Stimulated activated CD4-positive, alpha-beta T cell treated with anti-CD3 and anti-CD28 coated beads, Interleukin-4, amount 100 ng/mL, for 1 hour (primary cell): ENCODE data around the gene ZBED2.
A peak's percentile ranks its signal among the peaks of the same experiment; 100 is the strongest.

Experiments
- DNase-seq: peaks from one replicate; pipeline ENCODE4 v3.0.0-alpha.2; 2020

ZBED2 gene

DNA sequence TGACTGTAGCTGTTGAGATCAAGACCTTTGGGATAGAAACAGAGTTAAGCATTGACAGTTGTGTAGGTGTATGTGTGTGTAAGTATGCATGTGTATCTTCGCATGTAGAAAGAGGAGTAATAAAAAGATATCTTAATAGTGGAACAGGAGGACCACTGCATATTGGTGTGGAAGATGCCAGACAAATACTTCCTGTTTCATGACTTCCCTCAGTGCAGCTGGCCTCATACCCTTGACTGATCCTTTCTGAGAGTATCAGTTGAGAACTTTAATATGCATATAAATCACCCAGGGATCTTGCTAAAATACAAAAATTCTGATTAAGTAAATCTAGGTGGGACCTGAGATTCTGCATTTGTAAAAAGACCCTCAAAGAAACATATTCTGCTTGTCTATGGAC is 8.5 kb upstream of the ZBED2 start:
- no peak for DNase-seq

DNA sequence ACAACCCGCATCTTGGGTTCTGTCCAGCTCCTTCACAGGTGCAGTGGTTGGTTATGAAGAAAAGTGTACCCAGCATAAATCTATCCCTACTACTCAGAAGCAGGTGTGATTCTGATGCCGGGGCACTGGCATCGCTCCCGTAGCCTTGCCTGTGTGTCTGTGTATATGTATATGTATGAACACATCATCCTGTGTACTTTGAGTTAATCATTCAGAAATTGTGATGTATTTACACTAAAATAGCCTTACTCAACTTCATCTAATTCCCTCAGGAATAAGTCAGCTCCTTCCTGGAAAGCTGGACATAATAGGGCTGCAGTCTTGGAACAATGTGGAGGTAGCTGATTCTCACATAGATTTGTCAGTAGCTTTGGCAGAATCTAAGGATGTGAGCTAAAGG is 6.7 kb upstream of the ZBED2 start:
- no peak for DNase-seq

DNA sequence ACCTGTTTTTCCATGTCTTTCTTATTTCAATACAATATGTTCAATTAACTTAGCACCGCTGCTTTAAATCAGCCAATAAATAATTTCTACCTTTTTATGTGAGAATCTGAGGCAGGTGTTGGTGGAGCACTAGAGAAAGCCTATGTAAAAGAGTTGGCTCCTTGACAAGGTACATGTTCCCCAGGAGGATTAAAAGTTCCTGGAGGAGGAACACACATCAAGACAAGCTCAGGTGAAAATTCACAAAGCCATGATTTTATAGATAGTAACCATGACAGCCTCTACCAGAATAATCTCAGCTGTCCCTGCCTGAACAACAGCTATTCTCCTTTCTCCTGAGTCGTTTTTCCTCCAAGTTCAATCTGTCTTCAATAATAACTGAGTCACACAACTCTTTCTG is 3.4 kb upstream of the ZBED2 start:
- no peak for DNase-seq

DNA sequence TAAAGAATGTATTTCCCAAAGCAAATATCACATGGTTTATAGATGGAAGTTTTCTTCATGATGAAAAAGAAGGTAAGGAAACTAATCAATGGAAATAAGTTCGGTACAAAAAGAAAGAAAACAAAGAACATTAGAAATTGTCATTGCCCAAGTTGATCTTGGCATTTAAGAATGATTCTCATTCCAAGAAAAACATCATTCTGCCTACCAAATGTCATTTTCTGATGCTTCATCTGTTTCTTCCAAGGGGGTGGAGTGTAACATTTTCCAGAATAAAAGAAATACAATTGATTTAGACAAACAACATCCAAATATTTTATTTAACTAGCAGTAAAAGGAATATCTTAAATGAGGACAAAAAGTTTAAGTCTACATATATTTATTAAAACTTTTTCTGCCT is 3.0 kb upstream of the ZBED2 start:
- no peak for DNase-seq

DNA sequence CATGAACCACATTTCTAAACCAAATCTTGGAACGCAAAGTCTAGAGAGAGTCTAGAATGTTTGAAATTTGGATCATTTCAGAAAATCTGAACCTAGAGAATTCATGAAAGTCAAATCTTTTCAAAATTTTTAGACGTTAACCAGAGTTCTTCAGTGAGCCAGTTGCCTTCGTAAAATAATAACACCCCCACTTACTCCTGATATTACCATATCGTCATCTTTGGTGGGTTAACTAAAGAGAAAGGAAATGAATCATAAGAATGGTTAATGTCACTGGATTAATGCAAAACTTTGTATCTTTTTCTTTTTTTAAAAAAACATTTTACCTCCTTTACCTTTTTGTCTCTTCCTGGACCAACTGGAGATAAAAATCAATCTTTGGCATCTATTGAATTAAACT is 1.2 kb upstream of the ZBED2 start:
- DNase-seq = no peak

DNA sequence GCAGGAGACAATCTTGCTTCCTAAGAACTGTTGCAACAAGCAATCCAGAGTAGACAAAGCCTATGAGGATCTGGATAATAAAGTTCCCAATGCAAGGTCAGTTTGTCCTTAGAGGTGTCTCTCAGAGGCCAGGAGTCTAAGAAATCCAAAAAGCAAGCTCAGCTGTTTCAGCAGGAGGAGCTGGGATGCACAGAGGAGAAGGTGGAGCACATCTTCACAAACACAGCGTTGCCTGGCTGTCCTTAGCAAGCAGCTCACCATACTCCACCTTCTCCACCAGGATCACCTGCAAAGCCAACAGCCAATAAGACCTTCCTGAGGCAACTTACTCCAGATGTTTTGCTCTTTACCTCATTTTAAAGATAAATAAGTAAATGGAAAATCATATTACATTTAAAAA is 365 bp downstream of the ZBED2 start:
- DNase-seq = no peak

DNA sequence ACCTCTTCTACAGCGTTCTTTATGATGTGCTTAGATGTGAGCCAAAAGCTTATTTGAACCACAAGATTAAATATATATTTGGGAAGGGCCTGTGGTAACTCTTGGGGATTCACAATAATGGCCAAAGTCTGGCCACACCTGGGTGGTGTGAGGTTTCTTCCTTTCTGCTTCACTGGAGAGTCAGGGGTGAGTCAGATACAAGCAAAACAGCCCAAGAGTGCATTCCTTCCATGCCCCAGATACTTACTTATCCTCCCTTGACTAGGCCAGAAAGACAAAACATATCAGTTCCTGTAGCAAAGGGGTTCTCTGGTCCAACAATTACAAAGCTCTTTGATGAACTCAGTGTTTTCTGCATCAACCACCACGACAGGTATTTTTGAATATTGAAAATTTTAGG is 941 bp downstream of the ZBED2 start:
- no peak for DNase-seq

DNA sequence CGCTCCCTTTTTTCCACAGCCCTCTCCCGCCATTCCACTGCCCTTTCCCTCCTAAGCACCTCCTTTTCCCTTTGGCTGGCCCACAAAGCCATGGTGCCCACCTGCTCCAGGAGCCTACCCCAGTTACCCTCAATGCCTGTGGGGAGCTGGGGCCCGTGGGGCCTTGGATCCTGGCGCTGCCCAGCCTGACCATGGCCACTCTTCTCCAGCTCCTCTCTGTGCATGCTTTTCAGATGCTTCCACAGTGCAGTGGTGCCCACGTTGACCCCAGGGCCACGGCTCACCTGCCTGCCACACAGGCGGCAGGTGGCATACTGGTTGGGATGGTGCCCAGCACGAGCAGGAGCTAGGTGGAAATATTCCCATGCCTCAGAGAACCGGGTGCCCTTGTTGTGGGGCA is 1.5 kb downstream of the ZBED2 start:
- DNase-seq = no peak

DNA sequence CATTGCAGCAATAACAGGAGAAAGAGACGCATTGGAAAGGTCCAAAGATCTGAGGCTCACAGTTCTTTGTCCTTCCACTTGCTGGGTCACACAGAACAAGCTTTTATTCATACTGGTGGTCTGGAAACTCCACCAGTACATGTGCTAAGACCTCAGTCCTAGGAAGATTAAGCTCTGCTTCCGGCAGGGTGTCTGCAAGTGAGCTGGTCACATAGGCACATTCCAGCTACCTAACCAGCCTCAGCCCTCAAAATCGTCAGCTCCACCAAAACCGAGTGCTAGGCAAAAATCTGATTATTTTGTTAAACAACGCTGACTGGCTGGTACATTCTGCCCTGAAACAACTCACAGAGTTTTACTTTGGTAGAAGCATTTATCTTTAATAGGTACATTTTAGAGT is 2.2 kb downstream of the ZBED2 start:
- no peak for DNase-seq

DNA sequence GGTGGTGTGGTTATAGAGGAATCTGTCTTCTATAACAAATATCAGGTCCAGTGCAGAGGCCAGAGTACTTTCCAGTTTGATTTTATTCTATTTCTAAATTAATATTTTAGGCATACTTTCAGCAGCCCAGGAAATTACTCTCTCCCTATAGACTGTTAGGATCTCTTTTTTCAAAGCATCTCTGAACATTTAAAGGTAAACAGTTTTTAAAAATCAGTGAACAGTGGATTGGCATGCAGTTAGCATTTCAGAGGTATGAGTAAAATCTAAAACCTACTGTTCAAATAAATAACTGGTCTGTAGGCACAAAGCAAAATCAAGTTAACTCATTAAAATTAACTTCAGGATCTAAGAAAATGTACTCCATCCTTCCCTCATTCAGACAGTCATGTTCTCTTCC is 3.0 kb downstream of the ZBED2 start:
- no peak for DNase-seq

DNA sequence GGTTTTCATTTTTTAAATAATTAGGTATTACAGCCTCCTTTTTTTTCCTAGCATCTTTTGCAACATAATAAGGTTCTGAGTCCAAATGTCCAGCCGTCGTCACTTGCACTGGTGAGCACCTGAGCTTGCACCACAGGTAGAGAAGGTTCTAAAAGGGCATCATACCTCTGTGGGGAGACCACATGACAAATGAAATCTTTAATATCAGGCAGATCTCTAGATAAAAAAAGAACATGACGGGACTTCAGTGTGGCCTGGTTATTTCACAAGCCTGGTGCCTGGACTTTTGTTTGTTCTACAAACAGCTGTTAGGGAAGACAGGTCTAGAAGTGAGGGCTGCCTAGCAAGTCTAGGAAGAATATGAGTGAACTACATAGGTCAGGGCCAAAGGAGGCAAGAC is 3.6 kb downstream of the ZBED2 start:
- no peak for DNase-seq

DNA sequence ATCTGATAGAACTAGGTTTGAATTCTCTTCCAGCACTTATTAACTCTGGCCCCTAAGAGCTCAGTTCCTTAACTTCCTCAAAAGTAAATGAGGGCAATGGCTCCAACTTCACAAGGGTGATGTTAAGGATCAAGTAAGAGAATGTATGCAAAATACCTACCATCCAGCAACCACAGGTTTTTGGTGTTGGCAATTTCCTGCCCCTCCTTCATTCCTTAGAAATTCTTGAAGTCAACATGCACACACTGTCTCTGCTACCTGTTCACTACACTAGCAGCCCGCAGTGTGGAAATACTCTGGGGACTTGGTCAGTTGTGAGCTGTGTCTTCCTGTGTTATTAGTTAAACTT is 5.0 kb downstream of the ZBED2 start:
- no peak for DNase-seq

DNA sequence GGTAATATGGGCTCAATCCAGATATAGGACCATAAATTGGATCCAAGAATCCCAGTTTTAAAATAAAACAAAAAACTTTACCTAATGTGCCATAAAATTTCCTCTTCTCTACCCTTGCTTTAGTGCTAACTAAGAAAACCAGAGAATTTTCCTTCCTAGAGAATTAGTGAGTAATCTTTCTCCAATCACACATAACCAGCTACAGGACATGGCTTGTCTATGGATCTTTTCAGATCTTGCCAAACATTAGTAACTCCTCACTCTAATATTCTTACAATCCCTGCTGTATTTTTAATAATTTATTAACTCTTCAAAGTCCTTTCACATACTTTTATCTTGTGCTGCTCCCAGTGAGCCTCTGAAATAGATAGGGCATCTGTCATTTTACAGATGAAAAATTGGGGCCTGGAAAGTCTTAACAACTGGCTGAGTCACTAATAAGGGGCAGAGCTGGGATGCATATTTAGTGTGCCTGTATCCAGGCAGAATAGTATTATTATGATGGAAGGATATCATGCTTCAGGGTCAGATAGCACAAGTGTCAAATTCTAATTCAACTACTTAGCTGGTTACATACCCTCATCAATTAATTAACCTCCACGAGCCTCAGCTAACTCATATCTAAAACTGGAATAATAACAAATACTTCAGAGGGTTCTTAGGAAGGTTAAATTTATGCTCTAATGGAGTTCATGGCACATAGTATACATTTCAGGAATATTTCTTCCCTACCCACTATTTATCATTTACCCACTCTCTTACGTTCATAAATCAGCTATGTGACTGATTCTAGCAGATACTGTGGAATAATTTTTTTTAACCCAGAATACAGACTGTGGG is 5.6 kb downstream of the ZBED2 start:
- DNase-seq = no peak

DNA sequence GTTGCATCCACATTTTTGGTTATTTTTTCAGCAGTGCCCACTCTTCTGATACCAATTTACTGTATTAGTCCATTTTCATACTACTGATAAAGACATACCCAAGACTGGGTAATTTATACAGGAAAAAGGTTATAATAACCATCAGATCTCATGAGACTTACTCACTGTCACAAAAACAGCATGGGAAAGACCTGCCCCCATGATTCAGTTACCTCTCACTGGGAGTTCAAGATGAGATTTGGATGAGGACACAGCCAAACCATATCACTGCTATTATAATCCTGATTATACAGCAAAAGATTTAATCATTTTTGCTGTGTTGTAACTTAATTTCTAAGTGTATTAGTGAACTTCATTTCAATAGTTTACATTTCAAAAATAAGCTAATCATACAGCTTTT is 6.6 kb downstream of the ZBED2 start:
- no peak for DNase-seq

DNA sequence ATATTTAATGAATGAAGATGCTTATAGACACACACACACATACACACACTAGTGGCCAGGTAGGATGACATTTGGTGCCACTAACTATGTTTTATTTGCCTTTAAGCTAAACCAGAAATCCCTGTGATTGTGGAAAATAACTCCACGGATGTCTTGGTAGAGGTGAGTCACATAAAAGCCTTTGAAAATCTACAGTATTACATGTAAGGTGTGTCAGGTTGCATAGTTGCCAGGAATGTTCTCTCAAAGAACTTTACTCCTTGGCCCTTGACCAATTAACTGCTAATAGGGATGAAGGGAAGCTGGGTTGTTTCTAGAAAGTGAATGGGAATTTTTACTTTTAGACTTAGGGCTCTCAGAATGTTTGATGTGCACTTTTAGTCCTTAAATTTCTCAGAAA is 9.9 kb downstream of the ZBED2 start:
- DNase-seq = no peak

DNA sequence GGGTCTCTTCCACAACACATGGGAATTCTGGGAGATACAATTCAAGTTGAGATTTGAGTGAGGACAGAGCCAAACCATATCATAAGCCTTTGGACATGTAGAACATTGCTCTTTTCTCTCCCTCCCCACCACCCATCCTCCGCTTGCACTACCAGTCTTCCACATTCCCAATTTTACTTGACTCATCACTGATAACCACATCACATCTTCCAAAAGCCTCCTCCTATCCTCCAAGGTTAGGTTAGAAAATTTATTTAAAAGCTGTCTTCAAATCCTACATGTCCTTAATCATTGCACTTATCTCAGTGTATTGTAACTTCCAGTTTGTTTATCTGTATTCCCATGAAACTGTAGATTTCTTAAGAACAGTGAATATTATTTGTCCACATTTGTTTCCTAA is 10.4 kb downstream of the ZBED2 start:
- no peak for DNase-seq

DNA sequence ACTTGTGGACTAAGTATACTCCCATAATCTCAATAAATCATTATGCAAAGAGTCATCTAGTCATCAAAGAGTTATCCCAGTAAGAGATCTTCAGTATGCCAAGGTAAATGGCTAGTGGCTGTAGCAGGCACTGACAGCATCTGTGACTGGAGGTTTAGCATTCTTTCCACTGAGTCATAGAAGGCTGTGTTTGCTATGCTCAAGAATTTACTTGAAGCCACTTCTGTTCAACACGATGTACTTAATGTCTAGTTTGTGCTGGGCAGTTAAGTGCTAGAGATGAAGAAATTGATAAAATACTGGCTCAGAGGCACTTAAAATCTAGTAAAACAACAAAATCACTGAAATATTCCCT is 13.0 kb downstream of the ZBED2 start:
- DNase-seq = no peak

DNA sequence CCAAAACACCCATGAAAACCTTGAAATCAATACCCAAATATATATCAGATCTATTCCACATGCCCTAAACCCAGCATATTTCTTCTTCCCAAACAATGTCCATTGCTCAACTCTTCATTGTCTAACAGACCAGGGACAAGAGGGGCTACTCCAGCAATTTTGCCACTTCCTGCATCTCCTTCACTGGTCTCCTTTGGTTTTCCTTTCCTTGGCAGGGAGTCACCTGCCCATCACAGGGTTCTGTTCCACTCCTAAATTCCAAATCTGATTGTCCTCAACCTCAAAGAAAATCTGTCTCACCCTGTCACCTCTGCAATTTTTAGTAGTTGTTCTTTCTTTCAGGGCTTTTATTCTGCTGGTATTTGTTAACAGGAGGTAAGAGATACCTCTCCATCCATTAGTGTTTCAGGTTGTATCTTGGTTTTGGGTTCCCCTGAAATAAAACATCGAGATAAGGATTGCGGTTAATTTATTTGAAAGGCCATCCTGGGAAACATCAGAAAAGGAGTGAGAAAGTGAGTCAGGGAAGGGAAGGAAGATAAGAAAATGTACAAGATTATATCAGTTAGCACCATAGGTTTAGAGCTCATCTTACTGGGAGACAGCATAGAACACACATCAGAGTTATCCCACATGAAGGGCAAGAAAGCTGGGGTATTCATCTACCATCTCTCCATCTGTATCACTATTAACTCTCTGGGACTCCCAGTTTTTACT is 13.6 kb downstream of the ZBED2 start:
- DNase-seq = no peak

DNA sequence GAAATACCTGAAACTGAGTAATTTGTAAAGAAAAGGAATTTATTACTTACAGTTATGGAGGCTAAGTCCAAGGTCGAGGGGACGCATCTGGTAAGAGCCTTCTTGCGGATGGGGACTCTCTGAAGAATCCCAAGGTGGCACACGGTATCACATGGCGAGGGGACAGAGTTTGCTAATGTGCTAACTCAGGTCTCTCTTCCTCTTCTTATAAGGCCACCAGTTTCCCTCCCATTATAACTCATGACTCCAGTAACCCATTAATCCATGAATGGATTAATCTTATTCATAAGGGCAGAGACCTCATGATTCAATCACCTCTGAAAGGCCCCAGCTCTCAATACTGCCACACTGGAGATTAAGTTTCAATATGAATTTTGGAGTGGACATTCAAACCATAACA is 15.7 kb downstream of the ZBED2 start:
- DNase-seq = no peak

DNA sequence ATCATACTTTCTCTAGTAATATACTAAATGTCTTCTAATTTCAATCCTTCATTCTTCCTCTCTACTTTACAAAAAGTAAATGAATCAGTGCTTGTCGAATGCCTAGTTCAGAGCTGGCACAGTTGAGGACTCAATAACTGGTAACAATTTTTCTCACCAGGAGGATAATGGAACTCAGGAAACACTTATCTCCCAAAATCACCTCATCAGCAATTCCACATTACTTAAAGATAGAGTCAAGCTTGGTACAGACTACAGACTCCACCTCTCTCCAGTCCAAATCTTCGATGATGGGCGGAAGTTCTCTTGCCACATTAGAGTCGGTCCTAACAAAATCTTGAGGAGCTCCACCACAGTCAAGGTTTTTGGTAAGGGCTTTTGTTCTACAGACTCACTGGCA is 16.3 kb downstream of the ZBED2 start:
- DNase-seq = no peak

DNA sequence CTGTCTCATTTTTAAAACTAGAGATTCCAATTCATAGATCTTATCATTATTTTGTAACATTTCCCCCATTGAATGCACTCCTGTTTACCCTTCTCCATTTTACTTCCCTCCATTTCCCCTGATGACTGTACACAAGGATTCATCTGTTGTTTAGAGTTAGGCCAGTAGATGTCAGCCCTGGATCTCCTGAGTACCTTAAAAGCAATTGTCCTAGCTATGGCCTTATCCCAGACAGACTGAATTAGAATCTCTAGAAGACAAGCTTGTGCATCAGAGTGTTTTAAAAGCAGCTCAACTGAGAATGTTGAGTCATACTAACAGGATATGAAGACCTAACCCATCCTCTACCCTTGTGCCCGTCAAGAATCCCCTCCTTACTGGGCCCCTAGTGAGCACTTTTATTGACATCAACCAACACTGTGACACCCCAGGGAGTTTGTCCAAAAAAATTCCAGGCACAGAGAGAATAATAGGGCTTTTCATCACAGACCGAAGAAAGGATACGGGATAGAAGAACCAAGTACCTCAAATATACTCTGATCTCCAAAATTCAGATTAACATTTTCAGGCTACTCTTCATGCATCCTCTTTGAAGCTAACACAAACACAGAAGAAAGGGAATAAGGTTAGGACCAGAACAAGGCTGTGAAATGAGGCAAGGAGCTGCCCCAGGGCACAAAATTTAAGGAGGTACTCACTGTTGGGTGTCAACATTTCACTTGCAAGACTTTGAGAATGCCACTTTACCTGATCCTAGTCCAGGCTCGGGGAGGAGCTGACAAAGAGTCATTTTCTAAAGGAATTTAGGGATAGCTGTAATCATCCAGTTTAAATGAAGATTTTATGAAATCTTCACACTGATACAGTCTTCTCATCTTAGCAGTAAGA is 17.1 kb downstream of the ZBED2 start:
- DNase-seq = no peak

DNA sequence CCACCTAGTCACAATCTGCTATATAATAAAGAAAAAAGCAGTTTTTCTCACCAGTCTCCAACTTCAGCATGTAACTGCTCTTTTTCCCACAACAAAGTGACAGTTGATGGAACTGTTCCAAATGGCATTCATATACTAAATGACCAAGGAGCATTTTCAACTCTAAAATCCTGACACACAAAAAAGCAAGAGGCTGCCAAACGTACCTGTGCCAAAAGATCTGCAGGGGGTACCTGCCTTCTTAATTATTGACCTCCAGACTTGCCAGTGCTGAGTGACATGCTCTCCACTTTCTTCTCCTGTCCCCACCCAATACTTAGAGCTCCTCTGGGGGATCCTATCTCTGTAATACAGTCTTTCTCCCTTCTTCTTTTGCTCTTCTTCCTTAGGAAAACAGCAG is 18.0 kb downstream of the ZBED2 start:
- no peak for DNase-seq

DNA sequence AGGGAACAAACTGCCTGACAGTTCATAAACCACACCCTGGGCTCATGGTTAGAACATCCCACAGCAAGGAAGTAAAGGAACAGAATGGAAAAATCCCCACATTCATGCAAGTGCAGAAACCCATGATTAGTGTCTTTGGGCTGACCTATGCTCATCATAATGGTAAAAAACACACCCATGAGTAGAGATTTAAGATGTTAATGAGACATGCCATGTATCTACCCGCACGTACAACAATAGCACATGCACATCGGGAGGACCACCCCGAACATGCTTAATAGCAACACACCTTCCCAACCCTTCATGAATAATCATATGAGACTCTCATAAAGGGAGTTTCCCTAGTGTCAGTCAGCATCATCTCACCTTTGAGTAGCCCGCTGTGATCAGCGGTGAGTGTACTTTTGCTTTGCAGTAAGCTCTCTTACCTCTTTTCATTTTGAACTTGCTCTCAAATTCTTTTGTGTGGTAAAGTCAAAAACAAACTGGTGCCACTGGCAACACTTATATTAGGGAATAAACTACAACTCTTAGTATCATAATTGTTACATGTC is 23.2 kb downstream of the ZBED2 start:
- peak; percentile 44 for DNase-seq

DNA sequence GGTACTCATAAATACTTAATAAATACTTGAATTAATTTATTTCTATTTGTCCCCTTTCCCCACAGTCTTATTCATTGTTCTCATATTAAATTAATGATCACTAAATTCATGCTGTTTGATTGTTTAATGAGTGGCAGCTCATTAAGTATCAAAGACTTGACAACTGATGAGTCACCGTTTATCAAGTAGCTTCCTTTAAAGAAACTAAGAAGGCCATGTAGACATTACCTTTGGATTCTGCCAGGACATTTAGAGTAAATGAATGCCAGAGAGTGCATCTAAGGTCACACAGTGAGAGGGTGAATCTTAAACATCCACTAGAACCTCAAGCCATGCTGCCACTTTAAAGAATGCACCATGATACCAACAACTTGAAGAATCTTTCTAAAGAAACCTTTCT is 23.9 kb downstream of the ZBED2 start:
- DNase-seq = no peak
